SIG-M5 treated with dmso at 0.1 percent for 504 hours (cell line): Measurements from ENCODE around the gene RNF114.
A peak's percentile ranks its signal among the peaks of the same experiment; 100 is the strongest.
"Not testable (repeated sequence)": the region's sequence is repeated elsewhere in the genome, so short reads cannot be mapped to it uniquely, and the experiment has no call there.

Experiments
- DNase-seq: peaks from one replicate; lab custom pipeline; 2025; ENCODE audit not compliant: unreplicated experiment; lab: John Stamatoyannopoulos, UW

RNF114 gene

DNA sequence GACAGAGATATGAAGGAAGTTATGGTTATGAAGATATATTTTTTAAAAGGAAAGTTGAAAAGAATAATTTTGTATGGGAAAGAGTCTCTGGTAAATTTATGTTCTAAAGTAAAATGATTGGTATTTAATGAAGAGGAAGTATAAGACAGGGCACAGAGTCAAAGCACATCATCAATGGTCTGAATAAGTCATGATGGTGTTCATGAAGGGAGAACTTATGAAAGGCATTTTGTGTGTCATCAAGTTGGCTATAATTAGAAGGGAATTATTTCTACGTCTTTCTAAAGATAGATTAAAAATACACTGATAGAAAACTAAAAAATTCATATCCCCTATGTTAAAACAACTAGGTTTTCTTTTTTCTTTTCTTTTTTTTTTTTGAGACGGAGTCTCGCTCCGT is 25.2 kb downstream of the RNF114 start:
- no peak for DNase-seq

GRCh38 chr20:49964964-49965780 is 29.0 kb downstream of the RNF114 start:
- DNase-seq = peak; percentile 76

- DNase-seq = peak; percentile 33
Observed at GRCh38 chr20:49965781-49966305, 29.6 kb downstream of the RNF114 start.

- no peak for DNase-seq
Observed at GRCh38 chr20:49966861-49967260, 30.7 kb downstream of the RNF114 start.

- DNase-seq = peak; percentile 20
Observed at GRCh38 chr20:49969234-49969633, 33.0 kb downstream of the RNF114 start.

GRCh38 chr20:49969946-49970345 is 33.7 kb downstream of the RNF114 start:
- DNase-seq = no peak

GRCh38 chr20:49970498-49970897 is 34.3 kb downstream of the RNF114 start:
- no peak for DNase-seq

DNA sequence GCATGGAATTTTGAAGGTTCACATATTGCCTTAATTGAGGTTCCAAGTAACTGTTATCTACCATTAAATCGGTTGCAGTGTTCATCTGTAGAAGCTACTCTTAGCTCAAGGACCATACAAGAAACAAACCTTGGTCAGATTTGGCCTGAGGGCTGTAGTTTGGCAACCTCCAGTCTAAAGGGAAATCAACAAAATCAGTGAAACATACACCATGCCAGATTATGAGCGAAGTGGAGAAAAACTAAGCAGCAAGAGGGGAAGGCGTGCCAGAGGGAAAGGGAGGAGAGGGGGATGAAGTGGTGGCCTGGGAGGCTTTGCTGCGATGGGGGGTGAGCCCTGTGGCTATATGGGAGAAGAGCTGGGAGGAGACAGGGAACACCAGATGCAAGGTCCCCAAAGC is 37.8 kb downstream of the RNF114 start:
- DNase-seq = no peak

DNA sequence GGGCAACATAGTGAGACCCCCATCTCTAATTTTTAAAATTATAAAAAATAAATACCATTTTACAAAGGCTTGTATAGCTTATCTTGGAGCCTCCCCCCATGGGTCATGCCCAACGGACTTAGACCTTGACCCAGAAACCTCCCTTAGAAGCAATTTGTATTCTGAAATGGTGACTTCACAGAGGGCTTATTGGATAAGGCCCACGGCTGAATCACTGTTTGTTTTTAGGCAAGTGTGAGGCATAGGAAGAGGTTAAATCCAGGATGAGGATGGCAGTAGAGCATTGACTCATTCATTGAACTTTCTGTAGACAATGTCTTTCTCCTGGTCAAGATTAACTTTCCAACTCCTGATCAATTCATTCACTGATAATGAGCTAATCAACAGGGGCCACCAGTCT is 40.3 kb downstream of the RNF114 start:
- no peak for DNase-seq

DNA sequence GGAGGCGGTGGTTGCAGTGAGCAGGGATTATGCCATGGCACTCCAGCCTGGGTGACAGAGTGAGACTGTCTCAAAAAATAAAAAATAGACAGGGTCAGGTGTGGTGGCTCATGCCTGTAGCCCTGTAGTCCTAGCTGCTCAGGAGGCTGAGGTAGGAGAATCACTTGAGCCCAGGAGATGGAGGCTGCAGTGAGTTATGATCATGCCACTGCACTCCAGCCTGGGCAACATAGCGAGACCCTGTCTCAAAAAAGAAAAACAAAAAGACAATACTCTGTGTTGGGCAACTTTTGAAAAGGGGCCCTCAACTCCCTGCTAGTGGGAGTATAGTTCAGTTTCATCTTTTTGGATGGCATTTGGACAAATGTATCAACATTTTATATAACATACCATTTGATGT is 41.5 kb downstream of the RNF114 start:
- DNase-seq = not testable (repeated sequence)

- no peak for DNase-seq
Observed at GRCh38 chr20:49978685-49979029, 42.5 kb downstream of the RNF114 start.

- peak; percentile 25 for DNase-seq
Observed at GRCh38 chr20:49979030-49979832, 43.0 kb downstream of the RNF114 start.

DNA sequence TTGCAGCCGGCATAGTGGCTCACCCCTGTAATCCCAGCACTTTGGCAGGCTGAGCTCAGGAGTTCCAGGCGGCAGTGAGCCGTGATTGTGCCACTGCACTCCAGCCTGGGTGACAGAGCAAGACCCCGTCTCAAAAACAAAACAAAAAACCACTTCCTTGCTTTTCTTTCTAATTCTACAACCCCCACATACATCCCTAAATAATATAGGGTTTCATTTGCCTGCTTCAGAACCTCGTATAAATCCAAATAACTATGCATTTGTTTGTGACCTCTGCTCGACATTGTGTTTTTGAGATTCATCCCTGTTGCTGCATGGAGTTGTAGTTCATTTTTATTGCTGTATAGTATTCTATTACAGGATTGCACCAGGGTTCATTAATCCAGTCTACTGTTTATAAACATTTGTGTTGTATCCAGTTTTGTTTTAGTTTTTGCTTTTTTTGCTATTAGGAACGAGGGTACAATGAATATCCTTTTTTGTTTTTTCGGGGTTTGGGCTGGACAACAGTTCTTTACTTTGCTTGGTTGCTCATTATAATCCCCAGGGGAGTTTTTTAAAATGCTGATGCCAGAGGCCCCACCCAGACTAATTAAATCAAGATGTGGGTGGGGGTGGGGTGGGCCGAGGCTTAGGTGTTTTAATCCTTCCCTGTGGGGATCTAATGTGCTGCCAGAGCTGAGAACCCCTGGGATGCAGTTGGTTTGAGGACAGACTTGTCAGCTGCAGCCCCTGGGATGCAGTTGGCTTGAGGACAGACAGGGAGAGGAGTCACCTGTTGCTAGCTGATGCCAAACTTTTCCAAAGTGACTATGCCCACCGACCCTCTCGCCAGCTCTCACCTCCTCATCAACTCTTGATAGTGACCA is 44.2 kb downstream of the RNF114 start:
- no peak for DNase-seq

GRCh38 chr20:49981218-49982071 is 45.2 kb downstream of the RNF114 start:
- no peak for DNase-seq

DNA sequence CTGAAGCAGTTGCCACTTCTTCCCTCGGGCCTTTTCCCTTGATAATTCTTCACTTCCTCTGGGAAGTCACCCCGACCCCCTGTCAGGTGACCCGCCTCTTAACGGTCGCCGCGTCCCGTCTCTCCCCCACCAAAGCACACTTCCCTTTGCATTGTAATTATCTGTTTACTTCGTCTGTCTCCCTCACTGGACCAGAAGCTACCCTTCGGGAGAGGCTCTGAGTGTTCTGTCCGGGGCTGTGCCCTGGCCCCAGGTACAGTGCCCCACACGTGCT is 45.8 kb downstream of the RNF114 start:
- DNase-seq = no peak

DNA sequence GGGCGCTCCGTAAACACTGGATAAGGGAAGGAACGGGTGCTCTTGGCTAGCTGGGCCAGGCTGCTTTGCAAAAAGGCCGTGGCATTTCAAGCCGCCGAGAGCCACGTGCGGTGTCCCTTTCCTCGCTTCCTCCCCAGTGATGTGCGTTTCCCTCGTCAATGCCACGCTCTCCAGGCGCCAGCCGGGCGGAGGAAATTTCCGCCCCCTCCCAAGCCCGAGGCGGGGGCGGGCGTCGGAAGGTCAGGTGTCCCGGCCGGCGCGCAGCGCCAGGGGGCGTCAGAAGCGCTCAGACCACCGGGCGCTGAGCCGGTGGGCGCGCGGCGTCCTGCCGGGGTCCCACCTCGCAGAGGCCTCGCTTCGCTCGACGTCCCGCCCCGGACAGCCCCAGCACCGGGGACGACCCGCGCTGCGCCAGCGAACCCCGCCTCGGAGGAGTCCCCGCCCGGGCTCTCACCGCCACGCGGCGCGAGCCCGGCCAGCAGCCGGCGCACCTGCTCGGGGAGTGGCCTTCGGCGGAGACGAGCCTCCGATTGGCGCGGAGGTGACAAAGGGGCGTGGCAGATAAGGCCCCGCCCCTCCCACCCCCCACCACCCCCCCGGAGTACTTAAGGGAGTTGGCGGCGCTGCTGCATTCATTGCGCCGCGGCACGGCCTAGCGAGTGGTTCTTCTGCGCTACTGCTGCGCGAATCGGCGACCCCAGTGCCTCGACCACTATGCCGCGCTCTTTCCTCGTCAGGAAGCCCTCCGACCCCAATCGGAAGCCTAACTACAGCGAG is 46.3 kb downstream of the RNF114 start, which contains the start of gene SNAI1:
SNAI1 (plus strand) TSS at position 635 of the 777 bp plus-strand sequence; CDS start at position 715, 80 bp downstream.
- peak; percentile 67 for DNase-seq

- DNase-seq = no peak
Observed at GRCh38 chr20:49983123-49983847, 47.1 kb downstream of the RNF114 start.

- DNase-seq = no peak
Observed at GRCh38 chr20:49983848-49984408, 47.7 kb downstream of the RNF114 start.
